Measurements from ENCODE around the gene ADGRD1. TPM values are rescaled to one million over a fixed set of nuclear protein-coding genes. Genes with fewer than 3 reads are reported as not detected.
"Not testable (repeated sequence)": the region's sequence is repeated elsewhere in the genome, so short reads cannot be mapped to it uniquely, and the experiment has no call there.

The ADGRD1 gene
- polyA plus RNA-seq, 1 donor: 84.8 TPM

DNA sequence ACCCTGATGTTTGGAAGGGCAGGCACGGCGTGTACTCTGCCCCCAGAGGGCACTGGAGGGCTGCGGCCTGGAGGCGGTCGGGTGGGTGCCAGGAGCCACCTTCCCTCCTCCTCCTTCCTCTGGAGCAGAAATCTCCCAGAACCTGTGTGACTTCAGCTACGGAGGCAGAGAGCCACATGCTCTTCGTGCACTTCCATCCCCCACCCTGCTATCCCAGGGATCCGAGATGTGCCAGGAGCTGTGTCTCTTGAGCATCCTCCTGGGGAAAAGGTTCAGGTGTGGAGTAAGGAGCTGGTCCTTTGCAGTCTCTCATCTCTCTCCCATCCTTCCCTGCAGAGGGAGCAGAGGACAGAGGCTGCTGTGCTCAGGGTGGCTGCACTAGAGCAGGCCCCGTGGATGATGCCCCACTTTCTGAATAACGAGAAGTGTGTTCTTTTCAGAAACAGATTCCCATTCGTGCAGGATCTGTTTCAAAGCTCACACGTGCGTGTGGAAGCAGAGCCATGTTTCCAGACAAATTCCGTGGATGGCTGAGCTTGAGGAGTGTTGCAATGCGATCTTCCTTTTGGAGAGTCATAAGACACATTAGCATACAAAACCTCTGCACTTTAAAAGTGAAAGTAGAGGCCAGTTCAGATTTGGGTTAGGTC, 162.9 kb downstream of the ADGRD1 start:
- no peaks in the 10 kb centered on the region for H3K27me3 ChIP-seq (ENCODE audit: control insufficient read depth, insufficient read depth, low read length)
- WGBS (ENCODE audit: insufficient coverage, low lambda C conversion rate): no CpG with 5 or more reads among the region's 15 CpGs
- DNase-seq: no peak

GRCh38 chr12:131117438-131118245, 163.9 kb downstream of the ADGRD1 start:
- H3K27me3 ChIP-seq (ENCODE audit: control insufficient read depth, insufficient read depth, low read length): no peaks in the 10 kb centered on the region
- H3K36me3 ChIP-seq (ENCODE audit: control insufficient read depth, insufficient read depth, low read length): peaks cover 60% of the 10 kb centered on the region
- no peak overlapping the region for H3K27ac ChIP-seq (ENCODE audit: low read length)
- no peaks in the 10 kb centered on the region for H3K9me3 ChIP-seq (ENCODE audit: control insufficient read depth, low read depth, low read length)
- H3K4me3 ChIP-seq (ENCODE audit: low read length): no peak overlapping the region
- no peak for DNase-seq
- peaks cover 14% of the 10 kb centered on the region for H3K4me1 ChIP-seq (ENCODE audit: control insufficient read depth, insufficient read depth, low read length)
- no CpG with 5 or more reads among the region's 7 CpGs for WGBS (ENCODE audit: insufficient coverage, low lambda C conversion rate)

More for the DNA sequence above, 162.9 kb downstream of the ADGRD1 start:
- no peak overlapping the region for H3K4me3 ChIP-seq (ENCODE audit: low read length)
- H3K9me3 ChIP-seq (ENCODE audit: control insufficient read depth, low read depth, low read length): no peaks in the 10 kb centered on the region
- peaks cover 22% of the 10 kb centered on the region for H3K4me1 ChIP-seq (ENCODE audit: control insufficient read depth, insufficient read depth, low read length)
- no peak overlapping the region for H3K27ac ChIP-seq (ENCODE audit: low read length)
- peaks cover 56% of the 10 kb centered on the region for H3K36me3 ChIP-seq (ENCODE audit: control insufficient read depth, insufficient read depth, low read length)

GRCh38 chr12:131118371-131118770, 164.7 kb downstream of the ADGRD1 start:
- no CpG with 5 or more reads among the region's 9 CpGs for WGBS (ENCODE audit: insufficient coverage, low lambda C conversion rate)

DNA sequence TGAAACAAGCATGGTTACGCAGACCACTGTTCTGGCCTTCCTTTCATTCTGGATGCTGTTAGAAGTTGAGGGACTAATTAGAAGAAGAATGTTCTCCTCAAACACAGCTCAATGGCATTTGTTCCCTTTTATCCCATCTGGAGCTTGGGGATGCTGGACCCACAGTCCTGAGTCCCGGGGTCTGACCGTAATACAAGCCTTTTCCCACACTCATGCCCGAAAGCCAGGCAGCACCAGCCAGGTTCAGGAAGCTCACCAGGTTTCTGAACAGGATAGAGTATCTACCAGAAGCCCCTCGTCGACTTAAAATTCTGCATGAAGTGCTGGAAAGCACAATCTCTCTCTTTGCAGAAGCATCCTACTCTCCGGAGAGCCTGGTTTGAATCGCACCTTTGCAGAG, 165.6 kb downstream of the ADGRD1 start:
- DNase-seq; H3K9me3 ChIP-seq (ENCODE audit: control insufficient read depth, low read depth, low read length); H3K27ac ChIP-seq (ENCODE audit: low read length); H3K4me1 ChIP-seq (ENCODE audit: control insufficient read depth, insufficient read depth, low read length); H3K4me3 ChIP-seq (ENCODE audit: low read length); H3K27me3 ChIP-seq (ENCODE audit: control insufficient read depth, insufficient read depth, low read length): not testable (repeated sequence)
- H3K36me3 ChIP-seq (ENCODE audit: control insufficient read depth, insufficient read depth, low read length): peaks cover 52% of the 10 kb centered on the region
- no CpG with 5 or more reads among the region's 8 CpGs for WGBS (ENCODE audit: insufficient coverage, low lambda C conversion rate)

More at GRCh38 chr12:131118371-131118770, 164.7 kb downstream of the ADGRD1 start:
- Histone ChIP-seq H3K4me3 (ENCODE audit: low read length) (no peak overlapping the region), H3K27me3 (ENCODE audit: control insufficient read depth, insufficient read depth, low read length) (no peaks in the 10 kb centered on the region), H3K36me3 (ENCODE audit: control insufficient read depth, insufficient read depth, low read length) (peaks cover 58% of the 10 kb centered on the region), H3K4me1 (ENCODE audit: control insufficient read depth, insufficient read depth, low read length) (peaks cover 8% of the 10 kb centered on the region), H3K9me3 (ENCODE audit: control insufficient read depth, low read depth, low read length) (no peaks in the 10 kb centered on the region), H3K27ac (ENCODE audit: low read length) (no peak overlapping the region)
- no peak for DNase-seq

DNA sequence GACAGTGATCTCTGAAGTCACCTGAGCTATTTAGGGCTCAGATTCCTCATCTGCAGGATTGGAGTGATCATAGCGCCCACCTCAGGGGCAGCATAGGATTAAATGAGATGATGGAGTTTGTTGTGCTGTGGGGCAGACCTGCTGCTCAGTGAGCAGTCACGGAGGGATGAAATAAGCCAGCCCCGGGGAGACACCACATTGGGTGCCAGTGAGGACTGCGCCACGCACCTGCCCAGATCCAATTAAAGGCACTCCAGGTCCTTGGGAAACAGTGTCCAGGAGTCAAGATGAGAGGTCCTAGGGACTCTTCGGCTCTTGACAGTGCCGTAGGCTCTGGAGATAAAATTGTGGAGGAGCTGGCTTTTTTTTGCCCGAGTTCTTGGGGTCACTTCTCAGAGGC, 166.2 kb downstream of the ADGRD1 start:
- H3K4me3 ChIP-seq (ENCODE audit: low read length): no peak overlapping the region
- DNase-seq: no peak
- H3K27me3 ChIP-seq (ENCODE audit: control insufficient read depth, insufficient read depth, low read length): no peaks in the 10 kb centered on the region
- no peak overlapping the region for H3K27ac ChIP-seq (ENCODE audit: low read length)
- peaks cover 51% of the 10 kb centered on the region for H3K36me3 ChIP-seq (ENCODE audit: control insufficient read depth, insufficient read depth, low read length)
- no CpG with 5 or more reads among the region's 8 CpGs for WGBS (ENCODE audit: insufficient coverage, low lambda C conversion rate)
- H3K9me3 ChIP-seq (ENCODE audit: control insufficient read depth, low read depth, low read length): no peaks in the 10 kb centered on the region
- H3K4me1 ChIP-seq (ENCODE audit: control insufficient read depth, insufficient read depth, low read length): no peaks in the 10 kb centered on the region

DNA sequence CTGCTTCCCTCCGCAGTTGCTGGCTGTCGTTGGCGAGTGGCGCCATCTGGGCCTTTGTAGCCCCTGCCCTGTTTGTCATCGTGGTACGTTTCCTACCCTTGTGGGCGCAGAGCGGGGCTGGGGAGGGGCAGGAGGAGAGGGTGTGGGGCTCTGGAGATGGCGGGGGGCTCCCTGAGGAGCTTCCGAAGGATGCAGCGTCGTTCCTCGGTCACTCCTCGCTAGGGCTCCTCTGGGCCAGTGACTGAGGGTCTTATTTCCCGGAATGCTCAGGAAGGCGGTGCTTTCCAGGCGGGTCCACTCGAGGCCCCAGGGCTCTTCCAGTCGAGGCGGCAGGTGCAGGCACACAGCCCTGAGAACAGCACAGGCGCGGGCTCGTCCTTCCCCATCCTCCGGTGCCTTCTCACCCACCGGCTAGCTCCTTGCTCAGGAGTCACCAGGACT, 167.1 kb downstream of the ADGRD1 start:
- Histone ChIP-seq H3K27me3 (ENCODE audit: control insufficient read depth, insufficient read depth, low read length) (no peaks in the 10 kb centered on the region), H3K4me1 (ENCODE audit: control insufficient read depth, insufficient read depth, low read length) (no peaks in the 10 kb centered on the region), H3K9me3 (ENCODE audit: control insufficient read depth, low read depth, low read length) (no peaks in the 10 kb centered on the region), H3K27ac (ENCODE audit: low read length) (no peak overlapping the region), H3K4me3 (ENCODE audit: low read length) (no peak overlapping the region), H3K36me3 (ENCODE audit: control insufficient read depth, insufficient read depth, low read length) (peaks cover 44% of the 10 kb centered on the region)
- no CpG with 5 or more reads among the region's 25 CpGs for WGBS (ENCODE audit: insufficient coverage, low lambda C conversion rate)
- no peak for DNase-seq

- no CpG with 5 or more reads among the region's 30 CpGs for WGBS (ENCODE audit: insufficient coverage, low lambda C conversion rate)
- no peak for DNase-seq
Observed at GRCh38 chr12:131121705-131122405, 168.1 kb downstream of the ADGRD1 start.

DNA sequence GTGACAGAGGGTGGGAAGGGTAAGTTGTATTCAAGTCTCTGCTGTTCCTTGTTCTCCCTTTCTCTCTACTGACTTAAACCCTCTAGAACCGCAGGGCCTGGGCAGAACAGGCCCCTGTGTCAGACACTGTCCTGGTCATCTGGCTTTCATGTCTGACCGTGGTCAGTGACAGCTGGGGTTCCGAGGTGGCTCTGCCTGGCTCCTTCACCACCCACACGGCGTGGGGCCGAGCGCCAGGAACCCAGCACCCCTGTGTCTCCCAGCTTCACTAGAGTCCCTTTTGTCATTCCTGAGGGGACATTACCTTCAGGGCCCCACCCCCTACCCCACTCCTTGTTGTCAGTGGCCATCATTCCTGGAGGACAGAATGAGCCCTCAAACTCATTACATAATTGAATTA, 168.9 kb downstream of the ADGRD1 start:
- H3K4me3 ChIP-seq (ENCODE audit: low read length): no peak overlapping the region
- no peak for DNase-seq
- no CpG with 5 or more reads among the region's 7 CpGs for WGBS (ENCODE audit: insufficient coverage, low lambda C conversion rate)

More at GRCh38 chr12:131121705-131122405, 168.1 kb downstream of the ADGRD1 start:
- no peak overlapping the region for H3K27ac ChIP-seq (ENCODE audit: low read length)
- no peak overlapping the region for H3K4me3 ChIP-seq (ENCODE audit: low read length)
- no peaks in the 10 kb centered on the region for H3K4me1 ChIP-seq (ENCODE audit: control insufficient read depth, insufficient read depth, low read length)
- H3K27me3 ChIP-seq (ENCODE audit: control insufficient read depth, insufficient read depth, low read length): no peaks in the 10 kb centered on the region
- peaks cover 45% of the 10 kb centered on the region for H3K36me3 ChIP-seq (ENCODE audit: control insufficient read depth, insufficient read depth, low read length)
- no peaks in the 10 kb centered on the region for H3K9me3 ChIP-seq (ENCODE audit: control insufficient read depth, low read depth, low read length)

GRCh38 chr12:131123817-131124216, 170.1 kb downstream of the ADGRD1 start:
- Histone ChIP-seq H3K9me3 (ENCODE audit: control insufficient read depth, low read depth, low read length) (peaks cover 2% of the 10 kb centered on the region), H3K27me3 (ENCODE audit: control insufficient read depth, insufficient read depth, low read length) (no peaks in the 10 kb centered on the region), H3K4me3 (ENCODE audit: low read length) (no peak overlapping the region), H3K36me3 (ENCODE audit: control insufficient read depth, insufficient read depth, low read length) (peaks cover 29% of the 10 kb centered on the region), H3K27ac (ENCODE audit: low read length) (no peak overlapping the region), H3K4me1 (ENCODE audit: control insufficient read depth, insufficient read depth, low read length) (no peaks in the 10 kb centered on the region)
- no peak for DNase-seq
- no CpG with 5 or more reads among the region's 10 CpGs for WGBS (ENCODE audit: insufficient coverage, low lambda C conversion rate)

More for the DNA sequence above, 168.9 kb downstream of the ADGRD1 start:
- no peaks in the 10 kb centered on the region for H3K4me1 ChIP-seq (ENCODE audit: control insufficient read depth, insufficient read depth, low read length)
- H3K36me3 ChIP-seq (ENCODE audit: control insufficient read depth, insufficient read depth, low read length): peaks cover 39% of the 10 kb centered on the region
- H3K27me3 ChIP-seq (ENCODE audit: control insufficient read depth, insufficient read depth, low read length): no peaks in the 10 kb centered on the region
- H3K27ac ChIP-seq (ENCODE audit: low read length): no peak overlapping the region
- no peaks in the 10 kb centered on the region for H3K9me3 ChIP-seq (ENCODE audit: control insufficient read depth, low read depth, low read length)

GRCh38 chr12:131124487-131125280, 171.0 kb downstream of the ADGRD1 start:
- no CpG with 5 or more reads among the region's 19 CpGs for WGBS (ENCODE audit: insufficient coverage, low lambda C conversion rate)
- no peak for DNase-seq
- H3K36me3 ChIP-seq (ENCODE audit: control insufficient read depth, insufficient read depth, low read length): peaks cover 26% of the 10 kb centered on the region
- H3K9me3 ChIP-seq (ENCODE audit: control insufficient read depth, low read depth, low read length): peaks cover 2% of the 10 kb centered on the region
- no peak overlapping the region for H3K27ac ChIP-seq (ENCODE audit: low read length)
- H3K27me3 ChIP-seq (ENCODE audit: control insufficient read depth, insufficient read depth, low read length): no peaks in the 10 kb centered on the region
- no peaks in the 10 kb centered on the region for H3K4me1 ChIP-seq (ENCODE audit: control insufficient read depth, insufficient read depth, low read length)
- H3K4me3 ChIP-seq (ENCODE audit: low read length): no peak overlapping the region

Measured in large intestine (tissue), 3 donors.